GM08714 (cell line): ENCODE results near the gene LIN37.
A peak's percentile ranks its signal among the peaks of the same experiment; 100 is the strongest.
"Not testable (repeated sequence)": the region's sequence is repeated elsewhere in the genome, so short reads cannot be mapped to it uniquely, and the experiment has no call there.

ENCODE experiments used
- H3K4me3 ChIP-seq: fragments of 200-500 bp; sonication (Bioruptor generic); 2 replicates; pipeline ENCODE4 v1.5.1; 2014; ENCODE audit warnings: mild to moderate bottlenecking, low read length, inconsistent platforms
- ZNF274 ChIP-seq: IDR thresholded peaks from 2 replicates; pipeline ENCODE4 v1.6.1; 2012; ENCODE audit warnings: mild to moderate bottlenecking, low read depth, low read length

LIN37 gene

GRCh38 chr19:35757749-35758608 is 9.6 kb downstream of the LIN37 start, which contains the start of gene PROSER3:
PROSER3 (plus strand) TSS chr19:35758176; CDS start chr19:35758216, 40 bp downstream.
- TF ChIP-seq ZNF274: no peak
- peak within 1 kb of the TSS; percentile 93 for H3K4me3 ChIP-seq

- no peak for TF ChIP-seq ZNF274
- no peak overlapping the region for H3K4me3 ChIP-seq
Observed at GRCh38 chr19:35759697-35760096, 11.3 kb downstream of the LIN37 start.

GRCh38 chr19:35760711-35761349 is 12.5 kb downstream of the LIN37 start:
- no peak for TF ChIP-seq ZNF274
- H3K4me3 ChIP-seq: no peak overlapping the region

- TF ChIP-seq ZNF274: no peak
- H3K4me3 ChIP-seq: no peak overlapping the region
Observed at GRCh38 chr19:35764432-35765315, 16.3 kb downstream of the LIN37 start.

- no peak overlapping the region for H3K4me3 ChIP-seq
- no peak for TF ChIP-seq ZNF274
Observed at GRCh38 chr19:35766571-35767104, 18.3 kb downstream of the LIN37 start.

- TF ChIP-seq ZNF274: no peak
- no peak overlapping the region for H3K4me3 ChIP-seq
Observed at GRCh38 chr19:35767288-35768081, 19.1 kb downstream of the LIN37 start.

GRCh38 chr19:35768082-35768421 is 19.7 kb downstream of the LIN37 start:
- no peak overlapping the region for H3K4me3 ChIP-seq
- TF ChIP-seq ZNF274: no peak

GRCh38 chr19:35772362-35772761 is 24.0 kb downstream of the LIN37 start:
- H3K4me3 ChIP-seq: not testable (repeated sequence)

- TF ChIP-seq ZNF274: no peak
- H3K4me3 ChIP-seq: no peak overlapping the region
Observed at GRCh38 chr19:35773020-35773806, 24.8 kb downstream of the LIN37 start.

GRCh38 chr19:35774274-35775045 is 26.1 kb downstream of the LIN37 start:
- no peak for TF ChIP-seq ZNF274
- peak overlapping the region; percentile 55; the same call in 1 of the 2 replicates for H3K4me3 ChIP-seq

GRCh38 chr19:35775046-35775297 is 26.6 kb downstream of the LIN37 start:
- H3K4me3 ChIP-seq: peak overlapping the region; percentile 55; the same call in 1 of the 2 replicates
- TF ChIP-seq ZNF274: no peak

GRCh38 chr19:35775298-35776101 is 27.1 kb downstream of the LIN37 start, which contains the start of gene ARHGAP33:
ARHGAP33 (plus strand) TSS chr19:35775564; CDS start chr19:35775659, 95 bp downstream.
- TF ChIP-seq ZNF274: no peak

More at GRCh38 chr19:35775298-35776101, 27.1 kb downstream of the LIN37 start, which contains the start of gene ARHGAP33:
- peak within 1 kb of the TSS; percentile 83 for H3K4me3 ChIP-seq
